Mammary epithelial cell (primary cell): Measurements from ENCODE around the gene TDRD12.

Experiments
- EZH2 ChIP-seq: IDR thresholded peaks from 2 replicates; pipeline ENCODE4 v1.6.1; 2012; ENCODE audit warnings: low read length, inconsistent platforms, borderline replicate concordance
- TF ChIP-seq, protein P1 (sequence below), 2 donors: IDR thresholded peaks in 1 of 2; conservative IDR thresholded peaks in 1 of 2; 2 replicates each; pipeline ENCODE4 v1.5.1; 2011 to 2012; ENCODE audit warnings: inconsistent platforms in 2 of 2, low read length in 2 of 2, mild to moderate bottlenecking in 2 of 2, control low read depth in 1 of 2, low read depth in 1 of 2; ENCODE audit not compliant: insufficient read depth in 1 of 2; ENCODE audit errors: extremely low read depth in 1 of 2

- TF ChIP-seq, protein P1, sequence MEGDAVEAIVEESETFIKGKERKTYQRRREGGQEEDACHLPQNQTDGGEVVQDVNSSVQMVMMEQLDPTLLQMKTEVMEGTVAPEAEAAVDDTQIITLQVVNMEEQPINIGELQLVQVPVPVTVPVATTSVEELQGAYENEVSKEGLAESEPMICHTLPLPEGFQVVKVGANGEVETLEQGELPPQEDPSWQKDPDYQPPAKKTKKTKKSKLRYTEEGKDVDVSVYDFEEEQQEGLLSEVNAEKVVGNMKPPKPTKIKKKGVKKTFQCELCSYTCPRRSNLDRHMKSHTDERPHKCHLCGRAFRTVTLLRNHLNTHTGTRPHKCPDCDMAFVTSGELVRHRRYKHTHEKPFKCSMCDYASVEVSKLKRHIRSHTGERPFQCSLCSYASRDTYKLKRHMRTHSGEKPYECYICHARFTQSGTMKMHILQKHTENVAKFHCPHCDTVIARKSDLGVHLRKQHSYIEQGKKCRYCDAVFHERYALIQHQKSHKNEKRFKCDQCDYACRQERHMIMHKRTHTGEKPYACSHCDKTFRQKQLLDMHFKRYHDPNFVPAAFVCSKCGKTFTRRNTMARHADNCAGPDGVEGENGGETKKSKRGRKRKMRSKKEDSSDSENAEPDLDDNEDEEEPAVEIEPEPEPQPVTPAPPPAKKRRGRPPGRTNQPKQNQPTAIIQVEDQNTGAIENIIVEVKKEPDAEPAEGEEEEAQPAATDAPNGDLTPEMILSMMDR (conservative IDR thresholded peaks at IDR 0.05 in 1 of 2, IDR thresholded peaks at IDR 0.05 in 1 of 2; ENCODE audit: extremely low read depth in 1 of 2, insufficient read depth in 1 of 2, low read depth in 1 of 2, low read length in 2 of 2): no peak
- TF ChIP-seq EZH2: no peak
Measured at GRCh38 chr19:32798201-32798600, 78.6 kb downstream of the TDRD12 start.
